Upper lobe of left lung (tissue), 4 donors: ENCODE measurements around the gene PCBP3.

Experiments used
- POLR2A ChIP-seq, 4 donors: fragments of 450-650 bp; IDR thresholded peaks; one replicate each; pipeline ENCODE4 v1.5.1; 2016 to 2017; ENCODE audit warnings: antibody characterized with exemption in 4 of 4, mild to moderate bottlenecking in 2 of 4
- TF ChIP-seq, protein P1 (sequence below), 6 experiments: fragments of 450-650 bp in 4 of 6; fragments of 200-600 bp in 2 of 6; sonication (generic) in 2 of 6; IDR thresholded peaks; one replicate each; pipeline ENCODE4 v1.5.1; 2016 to 2019; ENCODE audit warnings: antibody characterized with exemption in 6 of 6

DNA sequence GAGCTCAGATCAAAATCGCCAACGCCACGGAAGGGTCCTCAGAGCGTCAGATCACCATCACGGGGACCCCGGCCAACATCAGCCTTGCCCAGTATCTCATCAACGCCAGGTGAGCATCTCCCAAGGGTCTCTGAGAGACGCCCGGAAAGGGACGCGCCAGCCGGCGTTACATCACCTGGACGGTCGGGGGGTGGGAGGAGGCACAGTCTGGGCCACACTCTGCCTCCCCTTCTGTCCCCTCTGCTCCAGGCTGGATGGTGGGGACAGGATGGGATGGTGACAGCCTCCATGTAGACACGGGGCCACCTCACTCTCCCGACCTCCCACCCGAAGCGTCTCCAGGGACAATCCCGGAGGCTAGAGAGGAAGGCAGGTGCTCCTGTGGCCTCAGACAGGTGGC is 296.6 kb downstream of the PCBP3 start:
- TF ChIP-seq, protein P1, sequence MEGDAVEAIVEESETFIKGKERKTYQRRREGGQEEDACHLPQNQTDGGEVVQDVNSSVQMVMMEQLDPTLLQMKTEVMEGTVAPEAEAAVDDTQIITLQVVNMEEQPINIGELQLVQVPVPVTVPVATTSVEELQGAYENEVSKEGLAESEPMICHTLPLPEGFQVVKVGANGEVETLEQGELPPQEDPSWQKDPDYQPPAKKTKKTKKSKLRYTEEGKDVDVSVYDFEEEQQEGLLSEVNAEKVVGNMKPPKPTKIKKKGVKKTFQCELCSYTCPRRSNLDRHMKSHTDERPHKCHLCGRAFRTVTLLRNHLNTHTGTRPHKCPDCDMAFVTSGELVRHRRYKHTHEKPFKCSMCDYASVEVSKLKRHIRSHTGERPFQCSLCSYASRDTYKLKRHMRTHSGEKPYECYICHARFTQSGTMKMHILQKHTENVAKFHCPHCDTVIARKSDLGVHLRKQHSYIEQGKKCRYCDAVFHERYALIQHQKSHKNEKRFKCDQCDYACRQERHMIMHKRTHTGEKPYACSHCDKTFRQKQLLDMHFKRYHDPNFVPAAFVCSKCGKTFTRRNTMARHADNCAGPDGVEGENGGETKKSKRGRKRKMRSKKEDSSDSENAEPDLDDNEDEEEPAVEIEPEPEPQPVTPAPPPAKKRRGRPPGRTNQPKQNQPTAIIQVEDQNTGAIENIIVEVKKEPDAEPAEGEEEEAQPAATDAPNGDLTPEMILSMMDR (IDR thresholded peaks at IDR 0.05), result no peak
- TF ChIP-seq POLR2A (IDR thresholded peaks at IDR 0.05), result no peak
